ENCODE measurements around the gene AOPEP.

GRCh38 chr9:94861589-94862272 lies 135.2 kb downstream of the AOPEP start:
- TF ChIP-seq CTCF (IDR thresholded peaks at IDR 0.05 in 2 of 3, conservative IDR thresholded peaks at IDR 0.05 in 1 of 3; ENCODE audit: insufficient read depth in 2 of 3, low read depth in 1 of 3, low read length in 3 of 3) (no peak), ZNF354B (CRISPR knock-in tag; IDR thresholded peaks at IDR 0.05) (no peak), KDM1A (IDR thresholded peaks at IDR 0.05) (no peak)

Measured in K562 (cell line).